ENCODE results near the gene LPAR2.

- TF ChIP-seq POLR2AphosphoS5 (IDR thresholded peaks at IDR 0.05; ENCODE audit: borderline replicate concordance, low read depth, low read length), result no peak
- no peak for TF ChIP-seq EZH2 (IDR thresholded peaks at IDR 0.05)
These were observed 44.8 kb upstream of the LPAR2 start for GRCh38 chr19:19672816-19673215.

Measured in SK-N-MC (cell line).